HG03439 (cell line): ENCODE data around the gene AEBP1.

Experiments used
- ATAC-seq: cut with Tn5 transposase; IDR thresholded peaks from one replicate; pipeline ENCODE4 v1.9.1; 2021; ENCODE audit warnings: mild to moderate bottlenecking, moderate library complexity; ENCODE audit not compliant: unreplicated experiment

AEBP1 gene

DNA sequence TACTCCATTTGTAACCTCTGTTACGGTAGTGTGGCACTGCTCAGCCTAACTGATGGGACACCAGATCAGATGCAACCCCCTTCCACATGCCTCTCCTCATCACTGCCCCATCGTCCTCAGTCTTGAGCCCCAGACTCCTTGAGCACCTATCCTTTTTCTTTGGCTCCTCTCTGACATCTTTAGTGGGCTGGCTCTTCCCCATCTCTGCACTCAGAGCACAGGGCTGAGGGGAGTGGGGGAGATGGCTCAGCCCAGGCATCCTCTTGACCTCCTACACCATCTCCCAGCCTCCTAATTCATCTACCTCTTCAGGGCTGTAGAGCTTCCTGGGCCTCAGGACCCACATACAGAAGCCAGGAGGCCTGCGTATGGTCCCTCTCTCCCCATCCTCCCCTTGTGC lies 20.3 kb upstream of the AEBP1 start:
- no peak for ATAC-seq

DNA sequence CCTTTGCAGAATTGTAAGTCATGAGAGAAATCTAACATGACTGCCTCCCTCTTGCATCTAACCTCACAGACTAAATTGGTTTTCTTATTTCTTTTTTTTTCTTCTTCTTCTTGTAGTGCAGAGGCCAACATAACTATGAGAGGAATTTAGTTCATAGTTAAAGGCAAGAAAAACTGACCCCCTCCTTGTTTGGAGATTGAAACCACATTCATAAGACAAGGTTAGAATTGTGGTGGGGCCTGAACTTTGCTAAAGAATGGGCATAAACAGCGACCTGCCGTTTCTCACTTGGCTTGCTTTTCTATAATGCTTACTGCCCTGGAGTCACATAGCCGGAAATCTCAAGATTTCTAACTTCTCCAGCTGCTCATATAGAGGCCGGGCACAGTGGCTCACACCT lies 19.4 kb upstream of the AEBP1 start:
- no peak for ATAC-seq

DNA sequence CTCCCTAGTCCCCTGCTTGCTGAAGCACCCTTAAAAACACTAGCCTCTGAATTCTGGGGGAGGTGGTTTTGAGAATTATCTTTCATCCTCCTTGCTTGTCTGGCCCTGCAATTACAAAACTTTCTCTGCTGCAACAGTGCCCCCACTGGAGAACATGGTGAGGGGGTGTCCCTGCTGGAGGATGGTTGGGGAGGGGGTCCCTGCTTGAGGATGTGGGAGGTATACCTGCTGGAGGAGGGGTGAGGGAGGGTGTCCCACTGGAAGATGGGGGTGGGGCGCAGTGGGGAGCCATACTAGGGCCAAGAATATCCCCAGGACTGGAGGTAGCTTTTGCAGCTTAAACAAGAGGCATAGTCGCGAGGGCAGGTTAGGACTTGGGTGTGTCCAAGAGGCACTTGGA lies 18.6 kb upstream of the AEBP1 start:
- ATAC-seq, result no peak

DNA sequence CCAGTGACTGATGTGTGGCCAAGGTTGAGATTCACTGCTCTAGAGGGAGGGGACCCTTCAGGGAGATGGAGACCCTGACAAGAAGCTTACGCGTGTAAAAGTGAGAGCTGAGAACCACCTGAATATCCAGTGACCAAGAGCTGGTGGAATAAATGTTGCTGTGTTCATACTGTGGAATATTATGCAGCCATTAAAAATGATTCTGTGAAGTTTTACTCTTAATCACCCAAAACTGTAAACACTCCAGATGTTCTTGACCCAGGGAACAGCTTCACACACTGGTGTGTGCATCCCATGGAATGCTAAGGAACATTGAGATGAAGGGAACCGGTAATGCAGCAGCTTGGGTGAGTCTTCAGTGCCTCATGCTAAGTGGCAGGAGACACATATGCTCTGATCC lies 17.5 kb upstream of the AEBP1 start:
- ATAC-seq, result no peak

DNA sequence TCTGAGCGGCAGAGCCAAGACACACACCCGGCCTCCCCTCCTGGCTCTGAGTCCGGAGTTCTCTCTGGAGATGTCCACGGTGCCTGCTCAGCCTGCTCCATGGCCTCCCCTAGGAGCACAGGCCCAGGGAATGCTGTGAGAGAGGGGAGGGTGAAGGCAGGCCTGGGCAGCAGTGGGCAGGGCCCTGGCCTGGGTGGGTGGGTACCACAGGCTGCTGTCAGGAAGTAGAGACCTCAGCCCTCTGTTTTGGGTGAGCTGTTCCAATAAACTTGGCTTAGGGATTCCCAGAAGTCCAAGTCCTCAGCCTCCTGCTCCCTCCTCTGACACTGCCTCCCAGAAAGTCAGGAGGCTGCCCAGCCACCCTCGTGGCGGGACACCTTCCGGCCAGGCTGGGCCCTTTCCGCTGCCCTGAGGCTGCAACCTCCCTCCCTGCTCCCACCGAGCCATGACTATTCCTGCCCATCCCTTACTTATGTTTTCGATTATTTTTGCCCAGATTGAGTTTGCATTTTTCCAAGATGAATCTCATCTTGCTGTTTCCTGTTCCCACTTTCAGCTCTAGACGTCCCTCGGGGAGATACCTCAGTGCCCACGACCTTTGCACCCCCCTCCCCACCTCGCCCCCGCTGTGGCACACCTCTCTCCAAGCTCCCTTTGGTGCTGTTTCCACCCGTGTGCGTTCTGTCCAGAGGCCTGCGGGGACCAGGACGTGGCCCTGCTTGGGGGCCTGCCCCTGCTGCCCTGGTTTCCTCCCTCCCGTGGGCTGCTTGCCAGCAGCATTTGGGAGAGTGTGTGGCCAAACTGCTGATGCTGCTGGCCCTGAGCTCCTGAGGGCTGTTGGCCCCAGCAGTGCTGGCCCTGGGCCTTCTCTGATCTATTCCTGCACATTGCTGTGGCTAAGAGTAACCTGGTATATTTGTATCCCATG lies 16.0 kb upstream of the AEBP1 start:
- ATAC-seq, result no peak

DNA sequence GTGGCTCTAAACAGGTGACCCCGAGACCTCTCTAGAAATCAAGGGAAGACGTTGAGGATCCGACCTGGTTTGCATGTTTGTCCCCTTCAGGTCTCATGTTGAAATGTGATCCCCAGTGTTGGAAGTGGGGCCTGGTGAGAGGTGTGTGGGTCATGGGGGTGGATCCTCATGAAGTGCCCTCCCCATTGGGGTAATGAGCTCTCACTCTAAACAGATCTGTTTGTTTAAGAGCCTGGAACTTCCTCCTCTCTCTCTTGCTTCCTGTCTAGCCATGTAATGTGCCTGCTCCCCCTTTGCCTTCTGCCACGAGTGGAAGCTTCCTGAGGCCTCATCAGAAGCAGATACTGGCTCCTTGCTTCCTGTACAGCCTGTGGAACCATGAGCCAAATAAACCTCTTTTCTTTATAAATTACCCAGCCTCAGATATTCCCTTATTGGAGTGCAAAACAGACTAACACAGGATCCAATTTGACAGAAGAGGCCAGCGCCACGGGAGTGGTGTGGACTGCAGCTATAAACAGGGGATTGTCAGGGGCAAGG lies 11.0 kb upstream of the AEBP1 start:
- no peak for ATAC-seq

DNA sequence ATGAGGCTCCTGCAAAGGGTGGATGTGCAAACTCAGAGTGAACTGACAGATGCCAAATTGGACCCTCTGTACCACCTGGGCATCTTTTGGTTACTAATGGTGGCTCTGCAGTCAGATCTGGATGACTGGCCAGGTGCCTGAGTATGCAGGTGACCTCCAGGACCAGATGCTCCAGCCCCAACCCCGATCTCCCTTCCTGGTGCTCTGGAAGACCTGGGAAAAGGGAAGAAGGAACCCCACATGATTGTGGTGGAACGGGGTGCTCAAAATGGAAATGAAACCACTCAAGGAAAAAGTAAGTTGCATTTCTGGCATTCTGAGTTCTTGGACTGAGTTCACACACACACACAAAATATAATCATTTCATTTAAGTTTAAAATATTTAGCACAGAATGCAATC lies 9.8 kb upstream of the AEBP1 start:
- no peak for ATAC-seq

DNA sequence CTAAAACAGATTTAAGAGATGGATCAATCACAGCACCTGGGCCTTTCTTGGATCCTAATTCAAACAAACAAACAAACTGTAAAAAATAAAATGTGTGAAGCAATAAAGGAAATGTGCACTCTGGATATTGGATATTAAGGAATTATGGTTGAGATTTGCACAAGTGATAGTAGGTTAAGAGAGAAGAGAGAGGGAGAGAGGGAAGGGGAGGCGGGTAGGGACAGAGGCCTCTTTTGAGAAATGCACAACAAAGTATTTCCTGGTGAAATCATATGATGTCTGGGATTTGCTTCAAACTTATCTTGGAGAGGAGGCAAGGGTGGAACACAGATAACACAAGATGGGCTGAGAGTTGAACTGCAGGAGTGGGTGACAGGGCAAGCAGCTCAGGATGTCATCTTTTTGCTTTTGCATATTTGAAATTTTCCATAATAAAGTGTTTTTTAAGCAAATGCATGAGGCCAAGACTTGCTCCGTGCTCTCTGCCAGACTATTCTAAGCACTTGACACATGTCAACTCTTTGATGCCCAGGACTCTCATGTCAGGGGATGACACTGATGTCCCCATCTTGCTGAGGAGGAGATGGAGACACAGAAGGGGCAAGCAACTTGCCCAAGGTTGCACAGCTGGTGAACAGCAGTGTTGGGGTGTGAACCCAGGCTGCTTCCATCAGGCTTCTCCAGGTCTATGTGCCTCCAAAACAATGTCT lies 9.1 kb upstream of the AEBP1 start:
- no peak for ATAC-seq

DNA sequence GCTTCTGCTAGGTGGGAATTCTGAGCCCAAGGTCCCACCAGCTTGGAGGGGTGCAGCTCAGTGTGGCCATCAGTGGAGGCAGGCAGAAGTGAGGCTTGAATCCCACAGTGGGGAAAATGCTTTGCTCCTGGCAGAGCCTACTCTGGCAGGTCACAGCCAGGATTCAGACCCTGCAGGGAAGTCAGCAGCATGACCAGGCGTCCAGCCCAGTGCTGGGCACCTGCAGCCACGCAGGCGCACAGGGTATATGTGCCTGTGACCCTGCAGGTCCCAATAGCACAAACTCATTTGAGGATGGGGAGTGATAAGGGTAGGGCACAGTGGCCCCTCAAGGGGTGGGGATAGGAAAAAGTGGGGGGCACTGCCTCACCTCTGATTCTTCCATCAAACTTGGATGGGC lies 8.4 kb upstream of the AEBP1 start:
- no peak for ATAC-seq

DNA sequence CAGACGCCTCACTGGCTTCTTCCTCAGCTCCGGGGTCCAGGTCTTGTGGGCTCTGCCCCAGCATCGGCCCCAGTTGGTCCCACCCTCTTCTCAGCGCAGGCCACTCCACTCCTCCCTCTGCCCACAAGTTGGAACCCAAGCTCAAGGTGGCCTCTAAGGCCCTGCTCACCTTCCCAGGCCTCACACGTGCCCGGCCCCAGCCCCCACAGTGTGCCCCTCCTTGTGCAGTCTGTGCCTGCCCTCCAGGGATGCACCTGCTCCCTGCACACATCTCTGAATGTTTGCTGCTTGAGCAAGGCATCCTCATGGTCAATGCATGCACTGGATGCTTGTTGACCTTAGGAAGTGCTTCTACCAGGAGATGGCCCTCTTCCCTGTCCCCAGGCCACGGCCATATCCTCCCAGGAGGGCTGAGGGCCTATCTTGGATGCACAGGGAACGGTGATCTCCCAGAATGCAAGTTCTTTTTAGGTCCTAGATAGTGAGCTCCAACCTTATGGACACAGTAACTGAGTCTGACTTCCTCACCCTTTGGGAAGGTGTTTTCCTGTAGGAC lies 7.7 kb upstream of the AEBP1 start:
- ATAC-seq, result no peak

DNA sequence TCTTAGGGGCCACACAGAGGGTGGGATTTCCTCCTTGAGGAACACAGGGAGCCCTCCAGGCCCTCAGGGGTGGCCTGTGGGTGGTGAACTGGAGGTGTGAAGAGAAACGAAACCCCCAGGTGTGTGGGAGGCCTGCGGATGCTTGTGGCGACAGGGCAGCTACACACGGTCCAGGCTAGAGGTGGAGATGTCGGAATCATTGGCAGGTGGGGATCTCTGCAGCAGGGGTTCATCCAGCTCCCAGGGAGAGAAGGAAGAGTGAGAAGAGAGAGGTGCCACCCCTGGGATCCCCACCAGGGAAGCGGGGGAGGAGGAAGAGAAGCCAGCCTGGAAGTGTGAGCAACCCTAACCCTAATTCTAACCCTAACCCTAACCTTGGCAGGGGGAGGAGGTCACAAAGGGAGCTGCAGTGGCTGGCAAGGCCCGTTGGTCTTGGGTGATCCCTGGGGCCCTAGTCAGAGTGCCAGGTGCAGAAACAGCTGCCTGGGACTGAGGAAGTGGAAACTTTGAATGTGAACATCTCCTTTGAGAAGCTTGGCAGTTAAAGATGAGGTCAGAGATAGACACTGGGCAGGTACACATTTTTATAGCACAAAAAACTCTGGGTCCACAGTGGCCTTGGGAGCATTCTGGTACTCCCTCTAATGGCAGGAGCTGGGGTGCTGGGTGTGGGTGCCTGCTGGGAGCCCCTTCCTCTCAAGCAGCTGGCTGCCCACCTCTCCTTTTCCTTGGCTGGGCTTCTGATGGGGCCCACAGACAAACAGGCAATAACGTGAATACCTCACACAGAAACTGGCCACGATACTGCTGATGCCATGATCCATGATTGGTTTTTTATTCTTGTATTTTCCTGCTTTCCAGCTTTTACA lies 6.8 kb upstream of the AEBP1 start:
- ATAC-seq, result peak; percentile 48

DNA sequence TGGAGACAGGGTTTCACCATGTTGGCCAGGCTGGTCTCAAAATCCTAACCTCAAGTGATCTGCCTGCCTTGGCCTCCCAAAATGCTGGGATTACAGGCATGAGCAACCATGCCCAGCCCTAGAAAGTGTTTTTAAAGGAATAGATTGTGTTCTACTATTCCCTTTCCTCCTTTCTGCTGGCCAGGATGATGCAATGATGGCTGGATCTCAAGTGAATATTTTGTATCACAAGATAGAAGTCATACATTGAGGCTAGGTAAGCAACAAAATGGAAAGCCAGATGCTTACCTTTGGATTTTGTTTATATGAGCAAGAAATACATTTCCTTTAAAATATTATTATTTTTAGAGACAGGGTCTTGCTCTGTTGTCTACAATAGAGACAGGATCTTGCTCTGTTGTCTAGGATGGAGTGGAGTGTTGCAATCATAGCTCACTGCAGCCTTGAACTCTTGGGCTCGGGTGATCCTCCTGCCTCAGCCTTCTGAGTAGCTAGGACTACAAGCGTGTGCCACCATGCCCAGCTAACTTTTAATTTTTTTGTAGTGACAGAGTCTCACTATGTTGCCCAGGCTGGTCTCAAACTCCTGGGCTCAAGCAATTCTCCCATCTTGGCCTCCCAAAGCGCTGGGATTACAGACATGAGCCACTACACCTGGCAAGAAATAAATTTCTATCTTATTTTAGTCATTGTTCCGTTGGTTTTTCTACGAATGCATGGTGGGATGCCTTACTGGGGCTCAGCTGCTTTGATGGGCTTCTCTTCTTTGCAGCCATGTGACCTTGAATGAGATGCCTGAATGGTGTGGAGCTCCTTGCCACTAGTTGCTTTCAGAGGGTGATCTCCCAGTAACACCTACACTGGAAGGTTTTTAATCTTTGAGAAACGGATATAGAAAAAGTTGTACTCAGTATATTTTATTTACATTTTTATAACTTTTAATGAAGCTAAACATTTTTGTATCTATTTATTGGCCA lies 5.8 kb upstream of the AEBP1 start:
- ATAC-seq, result no peak

DNA sequence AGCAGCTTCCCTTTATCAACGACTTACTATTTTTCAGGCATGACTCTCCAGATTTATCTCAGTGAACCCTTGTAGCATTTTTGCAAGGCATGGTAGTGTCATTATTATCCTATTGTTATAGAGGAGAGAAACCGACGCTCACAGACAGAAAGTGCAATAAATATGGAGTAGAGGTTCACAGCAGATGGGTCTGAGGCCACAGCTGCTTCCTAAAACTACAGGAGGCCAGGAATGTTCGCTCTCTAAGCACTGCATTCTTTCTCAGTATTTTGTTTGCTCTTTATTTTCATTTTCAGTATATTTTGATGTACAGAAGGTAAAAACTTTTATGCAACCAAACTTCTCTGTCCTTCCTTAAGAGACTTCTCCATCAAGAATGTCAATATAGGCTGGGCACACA lies 4.5 kb upstream of the AEBP1 start:
- no peak for ATAC-seq

DNA sequence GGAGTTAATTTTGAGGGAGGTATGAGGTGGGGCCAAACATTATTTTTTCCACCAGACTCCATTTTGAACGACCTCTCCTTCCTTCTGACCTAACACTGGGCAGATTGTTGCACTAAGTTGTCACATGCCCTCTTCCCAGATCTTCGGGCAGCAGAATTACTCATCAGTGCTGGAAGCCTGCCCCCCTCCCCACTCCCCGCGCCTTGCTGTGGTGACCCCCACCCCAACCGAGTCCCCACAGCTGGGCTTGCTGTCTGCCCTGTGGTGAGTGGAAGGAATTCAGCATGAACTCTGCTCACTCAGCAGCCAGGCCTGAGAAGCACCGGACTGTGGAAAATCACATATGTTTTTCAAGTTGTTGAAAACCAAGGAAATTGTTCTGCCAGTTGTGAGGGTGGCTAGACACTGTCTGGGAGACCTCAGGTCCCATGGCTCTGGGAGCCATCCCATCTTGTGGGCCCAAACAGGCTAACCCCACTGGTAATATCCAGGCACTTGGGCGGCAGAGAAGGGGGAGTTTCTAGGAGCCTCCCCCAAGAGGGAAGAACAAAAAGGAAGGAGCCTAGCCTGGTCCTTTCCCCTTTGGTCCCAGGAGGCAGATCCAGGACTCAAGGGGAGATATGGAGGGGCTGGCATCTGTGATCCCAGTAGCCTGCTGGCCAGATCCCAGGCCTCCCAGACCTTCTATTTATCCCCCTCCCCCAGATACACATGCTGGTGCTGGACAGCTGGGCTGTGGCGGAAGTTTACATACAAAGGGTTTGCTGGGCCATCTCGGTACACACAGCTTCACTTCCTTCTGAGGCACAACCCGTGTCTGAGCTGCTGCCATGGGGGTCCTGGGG lies 3.5 kb upstream of the AEBP1 start:
- no peak for ATAC-seq

DNA sequence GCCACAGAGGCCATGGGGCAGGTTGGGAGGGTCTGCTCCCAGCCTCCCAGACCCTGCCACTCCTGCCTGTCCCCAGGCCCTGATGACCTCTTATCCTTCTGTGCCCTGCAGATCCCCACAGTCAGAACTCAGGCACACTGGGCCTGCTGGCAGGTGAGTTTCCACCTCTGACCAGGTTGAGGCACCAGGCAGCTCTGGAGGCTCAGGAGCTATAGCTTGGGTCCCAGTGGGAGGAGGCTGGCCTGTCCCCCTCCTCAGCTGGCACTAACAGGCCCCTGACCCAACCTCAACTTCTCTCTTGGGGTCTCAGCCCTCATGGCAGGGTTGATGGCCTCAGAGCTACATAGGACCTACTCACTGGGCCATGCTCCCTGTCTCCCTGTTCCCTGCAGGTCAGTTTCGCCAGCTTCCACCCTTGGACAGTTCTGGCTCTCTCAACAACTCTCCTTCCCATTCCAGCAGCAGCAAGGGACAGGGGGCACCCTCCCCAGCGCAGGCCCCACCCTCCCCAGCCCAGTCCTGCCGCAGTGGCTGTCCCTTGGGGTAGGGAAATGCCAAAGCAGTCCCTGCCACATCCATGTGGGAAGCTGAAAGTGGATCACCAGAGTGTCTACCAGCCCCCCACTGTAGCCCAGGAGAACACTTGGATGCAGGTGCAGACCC lies 2.7 kb upstream of the AEBP1 start:
- ATAC-seq, result no peak

DNA sequence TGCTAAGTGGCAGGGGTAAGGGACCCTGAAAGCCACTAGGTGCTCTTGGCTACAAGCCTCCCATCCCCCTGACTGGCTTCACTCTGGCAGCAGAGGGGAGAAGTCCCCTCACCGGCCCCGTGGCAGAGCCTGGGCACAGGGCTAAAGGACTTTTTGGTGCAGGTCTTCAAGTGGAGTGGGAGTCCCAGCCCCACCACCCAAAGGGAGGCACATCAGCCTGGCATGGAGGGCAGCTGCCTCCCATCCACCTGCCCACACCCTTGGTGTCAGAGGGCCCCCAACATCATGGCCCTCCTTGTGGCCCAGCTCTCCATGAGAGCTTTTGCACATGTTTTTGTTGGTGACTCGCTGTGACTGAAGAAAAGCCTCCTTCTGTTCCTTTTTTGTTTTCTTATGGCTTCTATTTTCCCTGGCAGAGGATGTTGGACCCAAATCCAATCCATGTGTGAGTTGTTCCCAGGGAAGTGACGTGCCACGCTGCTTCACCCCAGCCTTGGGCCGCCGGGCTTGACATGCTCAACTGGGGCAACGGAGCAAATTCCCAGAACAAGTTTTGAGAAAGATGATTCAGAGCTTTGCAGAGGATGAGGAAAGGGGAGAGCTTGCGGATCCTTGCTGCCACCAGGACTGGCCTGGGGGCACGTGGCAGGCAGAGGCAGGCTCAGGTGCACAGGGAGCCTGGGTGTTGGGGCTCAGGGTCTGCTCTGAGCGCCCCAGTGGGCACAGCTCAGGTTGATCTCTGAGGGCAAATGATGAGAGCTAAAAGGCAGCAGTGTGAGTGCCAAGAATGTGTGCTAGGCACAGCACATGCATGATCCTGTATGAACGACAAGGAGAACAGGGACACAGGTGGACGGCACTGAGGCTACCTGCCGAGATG lies 1.9 kb upstream of the AEBP1 start:
- no peak for ATAC-seq

DNA sequence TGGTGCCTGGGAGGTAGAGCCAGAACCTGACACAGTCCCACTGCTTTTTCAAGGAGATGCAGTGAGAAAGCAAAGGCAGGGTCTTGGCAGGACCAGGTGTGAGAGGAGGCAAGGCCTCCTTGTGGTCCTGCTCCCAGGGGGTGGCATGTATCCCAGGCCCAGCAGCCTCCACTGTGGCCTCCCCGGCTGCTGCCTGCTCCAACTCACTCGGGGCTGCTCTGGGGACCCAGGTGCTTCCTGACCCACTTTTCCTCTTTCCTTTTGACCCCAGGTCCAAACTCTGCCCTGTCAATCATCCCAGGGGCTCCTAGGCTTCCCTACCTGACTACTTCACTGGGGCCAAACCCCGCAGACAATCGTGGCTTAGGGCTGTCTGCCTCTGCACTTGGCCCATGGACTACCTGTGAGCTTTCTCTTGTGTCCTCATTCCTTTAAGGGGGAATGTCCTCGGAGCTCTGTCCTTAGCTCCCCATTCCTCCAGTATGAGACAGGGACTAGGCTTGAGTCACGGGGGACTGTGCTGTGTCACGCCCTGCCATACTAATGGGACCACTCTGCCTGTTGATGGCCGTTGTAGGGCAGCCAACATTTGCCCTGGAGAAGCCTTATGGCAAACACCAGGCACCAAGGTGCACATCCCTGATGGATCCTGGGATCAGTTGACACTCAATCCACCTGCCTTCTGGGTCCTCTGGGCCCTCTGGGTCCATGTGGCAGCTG lies 1.1 kb upstream of the AEBP1 start:
- no peak for ATAC-seq
